ENCODE data around the gene DCC.

The DCC gene

DNA sequence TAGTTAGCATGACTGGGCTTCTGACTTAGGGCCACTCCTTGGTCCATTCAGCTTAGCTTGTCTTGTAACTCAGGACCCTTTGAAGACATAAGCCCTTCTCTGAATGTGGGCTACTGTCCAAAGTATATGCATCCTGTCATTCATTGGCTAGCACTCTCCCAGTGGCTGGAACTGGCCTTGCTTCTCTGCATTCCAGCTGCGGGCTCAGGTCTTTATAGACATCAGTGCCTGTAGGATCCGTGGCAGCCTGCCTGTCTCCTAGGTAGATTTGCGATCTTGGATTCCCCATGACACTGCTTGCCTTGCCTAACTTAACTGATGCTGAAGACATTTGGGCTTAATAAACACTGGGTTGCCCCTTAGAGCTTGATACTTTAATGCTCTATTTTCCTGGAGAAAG is 170.1 kb downstream of the DCC start:
- DNase-seq (ENCODE audit: low spot score), result no peak
- H3K9me3 ChIP-seq (ENCODE audit: severe bottlenecking), result no peaks in the 10 kb centered on the region
- no peaks in the 10 kb centered on the region for H3K4me1 ChIP-seq (ENCODE audit: insufficient read depth, poor library complexity, severe bottlenecking)
- no peaks in the 10 kb centered on the region for H3K36me3 ChIP-seq (ENCODE audit: low read depth)
- no peak for ATAC-seq (ENCODE audit: low read depth)
- H3K4me3 ChIP-seq (ENCODE audit: severe bottlenecking), result no peak overlapping the region
- H3K27me3 ChIP-seq (ENCODE audit: insufficient read depth, poor library complexity, severe bottlenecking), result no peaks in the 10 kb centered on the region
- TF ChIP-seq, protein P1, sequence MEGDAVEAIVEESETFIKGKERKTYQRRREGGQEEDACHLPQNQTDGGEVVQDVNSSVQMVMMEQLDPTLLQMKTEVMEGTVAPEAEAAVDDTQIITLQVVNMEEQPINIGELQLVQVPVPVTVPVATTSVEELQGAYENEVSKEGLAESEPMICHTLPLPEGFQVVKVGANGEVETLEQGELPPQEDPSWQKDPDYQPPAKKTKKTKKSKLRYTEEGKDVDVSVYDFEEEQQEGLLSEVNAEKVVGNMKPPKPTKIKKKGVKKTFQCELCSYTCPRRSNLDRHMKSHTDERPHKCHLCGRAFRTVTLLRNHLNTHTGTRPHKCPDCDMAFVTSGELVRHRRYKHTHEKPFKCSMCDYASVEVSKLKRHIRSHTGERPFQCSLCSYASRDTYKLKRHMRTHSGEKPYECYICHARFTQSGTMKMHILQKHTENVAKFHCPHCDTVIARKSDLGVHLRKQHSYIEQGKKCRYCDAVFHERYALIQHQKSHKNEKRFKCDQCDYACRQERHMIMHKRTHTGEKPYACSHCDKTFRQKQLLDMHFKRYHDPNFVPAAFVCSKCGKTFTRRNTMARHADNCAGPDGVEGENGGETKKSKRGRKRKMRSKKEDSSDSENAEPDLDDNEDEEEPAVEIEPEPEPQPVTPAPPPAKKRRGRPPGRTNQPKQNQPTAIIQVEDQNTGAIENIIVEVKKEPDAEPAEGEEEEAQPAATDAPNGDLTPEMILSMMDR (IDR thresholded peaks at IDR 0.05; ENCODE audit: poor library complexity, severe bottlenecking), result no peak
- no peak overlapping the region for H3K27ac ChIP-seq (ENCODE audit: poor library complexity, severe bottlenecking)

DNA sequence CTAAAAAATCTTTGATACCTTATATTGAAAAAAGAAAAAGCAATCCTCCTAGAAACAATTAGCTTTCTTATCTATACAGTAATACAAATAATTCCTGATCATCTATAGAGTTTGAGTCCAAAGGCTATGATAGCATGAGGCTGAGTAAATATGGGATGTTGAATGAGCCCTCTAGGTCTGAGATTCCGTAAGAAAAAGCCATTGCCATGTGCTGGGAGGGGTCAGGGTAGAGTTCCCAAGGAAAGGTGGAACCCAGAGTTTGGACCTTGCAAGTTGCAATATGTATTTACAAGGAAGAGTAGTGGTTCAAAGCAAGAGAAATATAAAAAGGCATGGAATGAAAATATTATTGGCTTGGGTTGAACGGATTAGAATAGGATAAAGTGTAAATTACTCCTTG is 178.1 kb downstream of the DCC start:
- H3K27ac ChIP-seq (ENCODE audit: poor library complexity, severe bottlenecking), result no peak overlapping the region
- H3K4me1 ChIP-seq (ENCODE audit: insufficient read depth, poor library complexity, severe bottlenecking), result no peaks in the 10 kb centered on the region
- TF ChIP-seq, protein P1 (IDR thresholded peaks at IDR 0.05; ENCODE audit: poor library complexity, severe bottlenecking), result no peak
- DNase-seq (ENCODE audit: low spot score), result no peak
- no peaks in the 10 kb centered on the region for H3K27me3 ChIP-seq (ENCODE audit: insufficient read depth, poor library complexity, severe bottlenecking)
- H3K36me3 ChIP-seq (ENCODE audit: low read depth), result no peaks in the 10 kb centered on the region
- ATAC-seq (ENCODE audit: low read depth), result no peak
- no peaks in the 10 kb centered on the region for H3K9me3 ChIP-seq (ENCODE audit: severe bottlenecking)
- no peak overlapping the region for H3K4me3 ChIP-seq (ENCODE audit: severe bottlenecking)

DNA sequence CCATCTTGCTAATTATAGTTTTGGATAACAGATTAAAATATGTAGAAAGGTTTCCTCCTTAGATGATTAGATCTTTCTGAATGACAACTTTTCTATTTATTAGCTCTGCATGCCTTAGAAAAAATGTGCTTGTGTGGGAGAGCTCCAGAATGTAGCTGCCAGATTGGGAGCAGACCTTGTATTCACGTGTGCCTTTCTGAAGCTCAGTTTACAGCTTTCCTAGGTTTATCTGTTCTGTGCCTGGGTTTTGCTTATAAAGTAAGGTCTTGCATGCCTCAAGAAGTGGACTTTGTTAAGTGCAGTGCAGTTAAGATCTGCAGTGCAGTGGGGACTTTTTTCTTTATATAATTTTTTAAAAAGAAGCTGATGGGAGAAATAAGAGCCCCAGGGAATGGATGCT is 179.0 kb downstream of the DCC start:
- Histone ChIP-seq H3K27ac (ENCODE audit: poor library complexity, severe bottlenecking) (no peak overlapping the region), H3K9me3 (ENCODE audit: severe bottlenecking) (no peaks in the 10 kb centered on the region), H3K4me1 (ENCODE audit: insufficient read depth, poor library complexity, severe bottlenecking) (no peaks in the 10 kb centered on the region), H3K4me3 (ENCODE audit: severe bottlenecking) (no peak overlapping the region), H3K27me3 (ENCODE audit: insufficient read depth, poor library complexity, severe bottlenecking) (no peaks in the 10 kb centered on the region), H3K36me3 (ENCODE audit: low read depth) (no peaks in the 10 kb centered on the region)
- ATAC-seq (ENCODE audit: low read depth), result no peak
- DNase-seq (ENCODE audit: low spot score), result no peak
- TF ChIP-seq, protein P1 (IDR thresholded peaks at IDR 0.05; ENCODE audit: poor library complexity, severe bottlenecking), result no peak

DNA sequence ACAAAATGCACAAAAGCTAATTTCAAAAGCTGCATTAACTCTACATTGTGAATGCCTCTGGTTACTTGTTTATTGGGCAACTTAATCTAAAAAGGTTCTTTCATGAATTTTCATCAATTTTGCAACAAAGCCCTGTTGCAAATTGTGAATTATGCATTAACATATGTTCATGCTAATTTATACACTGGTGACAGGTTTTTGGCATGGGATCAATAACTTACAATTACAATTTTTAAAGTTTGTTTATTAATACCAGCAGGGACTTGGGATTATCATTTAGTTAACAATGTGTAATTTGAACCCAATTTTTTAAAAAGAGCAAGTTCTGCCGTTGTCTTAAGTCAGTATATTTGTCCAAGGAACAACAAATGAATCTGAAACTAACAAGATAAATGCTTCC is 183.6 kb downstream of the DCC start:
- Histone ChIP-seq H3K36me3 (ENCODE audit: low read depth) (no peaks in the 10 kb centered on the region), H3K27ac (ENCODE audit: poor library complexity, severe bottlenecking) (no peak overlapping the region), H3K4me1 (ENCODE audit: insufficient read depth, poor library complexity, severe bottlenecking) (no peaks in the 10 kb centered on the region), H3K27me3 (ENCODE audit: insufficient read depth, poor library complexity, severe bottlenecking) (no peaks in the 10 kb centered on the region), H3K9me3 (ENCODE audit: severe bottlenecking) (no peaks in the 10 kb centered on the region), H3K4me3 (ENCODE audit: severe bottlenecking) (no peak overlapping the region)
- DNase-seq (ENCODE audit: low spot score), result no peak
- TF ChIP-seq, protein P1 (IDR thresholded peaks at IDR 0.05; ENCODE audit: poor library complexity, severe bottlenecking), result no peak
- ATAC-seq (ENCODE audit: low read depth), result no peak

DNA sequence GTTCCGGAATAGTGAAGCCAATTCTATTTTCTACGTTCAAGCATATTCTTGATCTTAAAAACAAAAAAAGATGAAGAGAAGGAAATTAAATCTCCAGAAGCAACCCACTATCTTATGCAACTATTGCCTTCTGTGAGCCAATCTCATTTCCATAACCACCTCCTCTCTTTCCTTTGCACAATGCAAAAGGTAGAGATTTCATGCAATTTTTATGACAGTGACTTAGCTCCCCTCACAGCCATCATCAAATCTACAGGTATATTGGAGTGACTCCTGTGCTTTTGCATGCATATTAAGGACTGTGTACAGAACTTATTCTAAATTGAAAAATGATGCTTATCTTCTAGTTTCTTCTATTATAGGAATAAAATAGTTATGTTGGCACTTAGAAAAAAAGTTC is 191.8 kb downstream of the DCC start:
- Histone ChIP-seq H3K9me3 (ENCODE audit: severe bottlenecking) (no peaks in the 10 kb centered on the region), H3K4me1 (ENCODE audit: insufficient read depth, poor library complexity, severe bottlenecking) (no peaks in the 10 kb centered on the region), H3K4me3 (ENCODE audit: severe bottlenecking) (no peak overlapping the region), H3K36me3 (ENCODE audit: low read depth) (no peaks in the 10 kb centered on the region), H3K27ac (ENCODE audit: poor library complexity, severe bottlenecking) (no peak overlapping the region), H3K27me3 (ENCODE audit: insufficient read depth, poor library complexity, severe bottlenecking) (no peaks in the 10 kb centered on the region)
- ATAC-seq (ENCODE audit: low read depth) (no peak), DNase-seq (ENCODE audit: low spot score) (no peak)
- TF ChIP-seq, protein P1 (IDR thresholded peaks at IDR 0.05; ENCODE audit: poor library complexity, severe bottlenecking), result no peak
